ENCODE measurements around the gene LIPG. TPM values are rescaled to one million over a fixed set of nuclear protein-coding genes. Genes with fewer than 3 reads are reported as not detected.

LIPG gene
- total RNA-seq, 1 experiment from 2014 or later, result 6.1 TPM

GRCh38 chr18:49611316-49611715 lies 49.5 kb downstream of the LIPG start:
- H2BK15ac ChIP-seq (ENCODE audit: low read depth, low read length), result no peak overlapping the region; the same call in 1 of the 2 replicates
- no peak overlapping the region for H4K91ac ChIP-seq (ENCODE audit: insufficient read length, low read depth, low read length)
- TF ChIP-seq, protein P1, sequence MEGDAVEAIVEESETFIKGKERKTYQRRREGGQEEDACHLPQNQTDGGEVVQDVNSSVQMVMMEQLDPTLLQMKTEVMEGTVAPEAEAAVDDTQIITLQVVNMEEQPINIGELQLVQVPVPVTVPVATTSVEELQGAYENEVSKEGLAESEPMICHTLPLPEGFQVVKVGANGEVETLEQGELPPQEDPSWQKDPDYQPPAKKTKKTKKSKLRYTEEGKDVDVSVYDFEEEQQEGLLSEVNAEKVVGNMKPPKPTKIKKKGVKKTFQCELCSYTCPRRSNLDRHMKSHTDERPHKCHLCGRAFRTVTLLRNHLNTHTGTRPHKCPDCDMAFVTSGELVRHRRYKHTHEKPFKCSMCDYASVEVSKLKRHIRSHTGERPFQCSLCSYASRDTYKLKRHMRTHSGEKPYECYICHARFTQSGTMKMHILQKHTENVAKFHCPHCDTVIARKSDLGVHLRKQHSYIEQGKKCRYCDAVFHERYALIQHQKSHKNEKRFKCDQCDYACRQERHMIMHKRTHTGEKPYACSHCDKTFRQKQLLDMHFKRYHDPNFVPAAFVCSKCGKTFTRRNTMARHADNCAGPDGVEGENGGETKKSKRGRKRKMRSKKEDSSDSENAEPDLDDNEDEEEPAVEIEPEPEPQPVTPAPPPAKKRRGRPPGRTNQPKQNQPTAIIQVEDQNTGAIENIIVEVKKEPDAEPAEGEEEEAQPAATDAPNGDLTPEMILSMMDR (conservative IDR thresholded peaks at IDR 0.05), result no peak
- no peak overlapping the region for H3K4me2 ChIP-seq (ENCODE audit: insufficient read depth, insufficient read length, low read length)
- Mint-ChIP-seq H3K36me3 (ENCODE audit: insufficient read depth in 1 of 3, low read depth in 3 of 3) (no peaks in the 10 kb centered on the region; a peak in 1 of 7 replicates), H3K27ac (peak overlapping the region in 1 of 3 experiments; percentile 73; a peak in 1 of 7 replicates), H3K9me3 (no peaks in the 10 kb centered on the region; a peak in 2 of 5 replicates), H3K27me3 (ENCODE audit: low read depth) (peaks cover 15% of the 10 kb centered on the region), H3K4me3 (no peak overlapping the region), H3K4me1 (peaks cover 45 to 57% of the 10 kb centered on the region in 2 experiments)
- no peaks in the 10 kb centered on the region for H3K9me3 ChIP-seq (ENCODE audit: control insufficient read depth, low read depth, low read length)
- H3T11ph ChIP-seq (ENCODE audit: low read length), result no peak overlapping the region
- no peak overlapping the region for H2BK20ac ChIP-seq (ENCODE audit: low read depth, low read length, poor library complexity, severe bottlenecking)
- no peak overlapping the region for H4K5ac ChIP-seq (ENCODE audit: insufficient read length, low read depth, low read length)
- H2BK5ac ChIP-seq (ENCODE audit: insufficient read length, low read length), result no peak overlapping the region
- no CpG with 5 or more reads among the region's 3 CpGs for WGBS (ENCODE audit: extremely low coverage, insufficient read length, low lambda C conversion rate)
- no peak overlapping the region for H2AK5ac ChIP-seq (ENCODE audit: insufficient read length, low read length)
- no peak for DNase-seq
- H4K20me1 ChIP-seq (ENCODE audit: control insufficient read depth, insufficient read depth, insufficient read length), result no peaks in the 10 kb centered on the region
- no peaks in the 10 kb centered on the region for H3K27me3 ChIP-seq (ENCODE audit: insufficient read depth, low read length)
- peaks cover 6% of the 10 kb centered on the region for H3K4me1 ChIP-seq (ENCODE audit: insufficient read depth, low read length)
- no peak overlapping the region for H2BK120ac ChIP-seq (ENCODE audit: low read depth, low read length, poor library complexity, severe bottlenecking)
- H3K27ac ChIP-seq (ENCODE audit: insufficient read length, low read depth, low read length), result no peak overlapping the region
- no peak overlapping the region for H4K8ac ChIP-seq (replicated peaks; ENCODE audit: insufficient read length, low read depth, low read length)
- H3K79me1 ChIP-seq (ENCODE audit: insufficient read depth, low read depth, low read length, poor library complexity, severe bottlenecking), result no peaks in the 10 kb centered on the region
- H3K23me2 ChIP-seq (ENCODE audit: insufficient read length, low read depth, low read length, poor library complexity, severe bottlenecking), result peaks cover 3% of the 10 kb centered on the region
- no peak overlapping the region for H3K4ac ChIP-seq (ENCODE audit: low read depth, low read length)
- H2AFZ ChIP-seq (ENCODE audit: low read length), result no peak overlapping the region
- no peak overlapping the region for H3K14ac ChIP-seq (ENCODE audit: insufficient read depth, low read length)
- no peak overlapping the region for H2BK12ac ChIP-seq (ENCODE audit: insufficient read length, low read depth, low read length)
- H3K23ac ChIP-seq (ENCODE audit: insufficient read length, low read depth, low read length), result no peak overlapping the region
- no peak overlapping the region for H3K18ac ChIP-seq (ENCODE audit: insufficient read length, low read depth, low read length)
- no peaks in the 10 kb centered on the region for H3K79me2 ChIP-seq (ENCODE audit: insufficient read depth, low read length)
- H3K9ac ChIP-seq (ENCODE audit: extremely low read depth, insufficient read length, low read length), result no peak overlapping the region
- no peak overlapping the region for H3K56ac ChIP-seq (ENCODE audit: insufficient read length, low read depth, low read length)
